Left renal cortex interstitium (tissue), 4 donors: ENCODE data around the gene MTRF1L. TPM values are rescaled to one million over a fixed set of nuclear protein-coding genes. Genes with fewer than 3 reads are reported as not detected.
"Not testable (repeated sequence)": the region's sequence is repeated elsewhere in the genome, so short reads cannot be mapped to it uniquely, and the experiment has no call there.

Experiments used
- DNase-seq, 4 donors: peaks; one replicate each; pipeline ENCODE4 v3.0.0-alpha.2; 2013; ENCODE audit warnings: low read depth in 4 of 4, low spot score in 2 of 4, missing footprints in 1 of 4
- polyA plus RNA-seq, 4 donors: library from polyadenylated mRNA; unstranded; fragments of 120-200 nt; gene quantifications; one replicate each; pipeline ENCODE4 v1.2.1, GENCODE V29; 2013; ENCODE audit not compliant: insufficient read length in 4 of 4

The MTRF1L gene
- polyA plus RNA-seq, 4 donors, result 19.3 to 30.5 (median 24.7) TPM

- no peak for DNase-seq
Observed at GRCh38 chr6:153012856-153013255, 10.3 kb upstream of the MTRF1L start.

GRCh38 chr6:153003366-153003690 is 819 bp upstream of the MTRF1L start:
- DNase-seq, result no peak

- no peak for DNase-seq
Observed at GRCh38 chr6:153001767-153002612, 519 bp downstream of the MTRF1L start.

- DNase-seq, result not testable (repeated sequence)
Observed at GRCh38 chr6:153000790-153001189, 1.7 kb downstream of the MTRF1L start.

- no peak for DNase-seq
Observed at GRCh38 chr6:153000243-153000642, 2.3 kb downstream of the MTRF1L start.

GRCh38 chr6:152999538-152999937 is 3.0 kb downstream of the MTRF1L start:
- DNase-seq, result not testable (repeated sequence)

GRCh38 chr6:152993847-152994246 is 8.7 kb downstream of the MTRF1L start:
- DNase-seq, result no peak

- DNase-seq, result no peak
Observed at GRCh38 chr6:152993431-152993830, 9.1 kb downstream of the MTRF1L start.

GRCh38 chr6:152986978-152987377 is 15.5 kb downstream of the MTRF1L start:
- no peak for DNase-seq

GRCh38 chr6:152985300-152985699 is 17.2 kb downstream of the MTRF1L start:
- DNase-seq, result not testable (repeated sequence)

GRCh38 chr6:152984513-152984872 is 18.0 kb downstream of the MTRF1L start:
- no peak for DNase-seq

GRCh38 chr6:152983637-152984512 is 18.6 kb downstream of the MTRF1L start:
- DNase-seq, result peak in 3 of 4 donors; percentile 38 to 89 (median 86)

- DNase-seq, result peak; percentile 93 to 97 (median 96)
Observed at GRCh38 chr6:152982904-152983636, 19.4 kb downstream of the MTRF1L start, which contains the start of gene FBXO5. Gene FBXO5 (minus strand): TSS chr6:152983041. CDS start chr6:152982959, 82 bp downstream.

- DNase-seq, result no peak
Observed at GRCh38 chr6:152981989-152982903, 20.3 kb downstream of the MTRF1L start.

- no peak for DNase-seq
Observed at GRCh38 chr6:152981219-152981618, 21.3 kb downstream of the MTRF1L start.

GRCh38 chr6:152980656-152981055 is 21.9 kb downstream of the MTRF1L start:
- DNase-seq, result no peak

GRCh38 chr6:152979116-152979515 is 23.4 kb downstream of the MTRF1L start:
- no peak for DNase-seq

- no peak for DNase-seq
Observed at GRCh38 chr6:152978058-152978457, 24.5 kb downstream of the MTRF1L start.

- DNase-seq, result no peak
Observed at GRCh38 chr6:152977556-152977955, 25.0 kb downstream of the MTRF1L start.

GRCh38 chr6:152976749-152977148 is 25.8 kb downstream of the MTRF1L start:
- DNase-seq, result no peak
